Activated naive CD4-positive, alpha-beta T cell treated with Interleukin-2 at 50 U/mL for 16 hours (primary cell): ENCODE results near the gene MRPS6.

Source experiments
- DNase-seq: peaks from one replicate; pipeline ENCODE4 v3.0.0-alpha.2; 2020

Gene MRPS6

DNA sequence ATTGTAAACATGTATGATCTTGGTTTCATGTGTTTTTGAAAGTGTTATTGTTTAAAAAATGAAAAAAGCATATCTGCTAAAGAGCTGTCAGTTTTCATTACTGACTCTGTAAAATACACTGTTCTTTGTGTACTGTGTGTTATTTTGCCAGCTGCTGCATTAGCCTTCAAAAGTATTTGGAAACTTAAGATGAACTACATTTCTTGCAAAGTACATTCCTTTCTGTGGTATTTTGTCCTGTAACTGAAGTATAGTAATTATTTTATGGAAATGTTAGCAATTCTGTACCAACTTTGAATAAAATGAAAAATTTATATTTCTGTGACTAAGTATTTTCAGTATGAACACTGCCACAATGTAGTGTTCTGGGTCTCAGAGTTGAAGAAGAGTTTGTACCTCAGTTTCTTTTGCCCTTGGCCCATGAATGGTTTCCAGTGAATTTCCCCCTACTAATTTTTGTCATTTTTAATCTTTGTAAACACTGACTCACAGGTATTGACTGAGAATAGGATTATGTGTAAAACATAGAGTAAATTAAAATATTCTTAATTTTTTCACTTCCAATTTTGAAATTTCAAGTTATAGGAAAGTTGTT lies 32.7 kb downstream of the MRPS6 start:
- no peak for DNase-seq

DNA sequence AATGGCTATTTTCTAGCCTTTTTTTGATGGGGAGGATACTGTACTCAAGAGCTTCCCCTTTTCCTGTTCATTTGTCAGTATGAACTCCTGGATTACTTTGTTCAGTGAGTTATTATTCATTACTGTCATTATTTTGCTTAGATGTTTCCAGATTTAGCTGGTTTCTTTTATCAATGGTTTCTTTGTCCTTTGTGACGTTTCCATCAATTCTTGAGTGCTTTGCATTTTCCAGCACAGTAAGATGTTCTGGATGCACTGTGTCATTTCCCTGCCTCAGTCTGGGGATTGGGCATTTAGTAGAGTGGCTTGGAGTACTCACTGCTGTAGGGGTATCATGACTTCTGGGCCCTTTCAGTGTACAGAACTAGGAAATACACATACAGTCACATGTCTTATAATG lies 34.2 kb downstream of the MRPS6 start:
- no peak for DNase-seq

DNA sequence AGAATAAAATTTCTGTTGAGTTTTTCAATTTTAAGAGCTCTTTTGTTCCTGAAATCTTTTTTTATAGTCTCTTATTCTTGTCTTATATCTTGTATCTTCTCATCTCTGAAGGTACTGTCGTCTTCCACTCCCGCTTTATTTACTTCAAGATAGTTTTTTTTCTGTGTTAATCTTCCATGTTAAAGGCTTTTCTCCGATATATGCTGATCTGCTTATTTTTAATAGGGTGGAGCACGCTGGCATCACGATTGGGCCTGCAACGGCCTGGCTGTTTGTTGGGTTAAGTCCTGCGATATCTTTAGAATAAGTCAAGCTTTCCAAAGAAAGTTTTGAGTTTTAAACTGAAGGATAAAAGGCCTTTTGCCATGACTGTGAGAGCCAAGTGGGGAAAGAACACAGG lies 35.7 kb downstream of the MRPS6 start:
- DNase-seq, result no peak

DNA sequence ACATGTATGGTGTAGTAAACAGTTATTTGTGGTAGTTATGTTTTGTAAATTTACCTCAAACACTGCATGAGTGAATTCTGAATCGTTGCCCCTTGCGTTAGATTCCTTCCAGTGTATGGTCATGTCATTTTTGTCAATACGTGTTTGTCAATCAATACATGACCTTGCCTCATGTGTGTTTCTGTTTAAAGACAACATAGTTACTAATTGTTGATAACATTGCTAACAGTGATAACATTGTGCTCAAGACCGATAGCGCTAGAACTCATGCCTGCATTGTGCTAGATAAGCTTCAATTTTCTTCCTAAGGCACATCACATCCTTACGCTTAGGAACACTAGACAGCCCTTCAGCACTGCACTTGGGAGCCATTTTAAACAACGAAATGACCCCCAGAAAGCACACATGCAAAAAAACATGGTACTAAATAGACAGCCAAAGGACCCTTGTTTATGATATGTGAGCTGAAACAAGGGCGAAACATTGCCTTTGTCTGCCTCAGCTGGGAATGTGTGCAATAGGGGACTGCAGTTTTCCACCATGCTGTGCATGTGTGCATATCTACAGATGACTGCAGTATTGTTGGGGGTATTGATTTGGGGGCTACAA lies 37.3 kb downstream of the MRPS6 start:
- no peak for DNase-seq

DNA sequence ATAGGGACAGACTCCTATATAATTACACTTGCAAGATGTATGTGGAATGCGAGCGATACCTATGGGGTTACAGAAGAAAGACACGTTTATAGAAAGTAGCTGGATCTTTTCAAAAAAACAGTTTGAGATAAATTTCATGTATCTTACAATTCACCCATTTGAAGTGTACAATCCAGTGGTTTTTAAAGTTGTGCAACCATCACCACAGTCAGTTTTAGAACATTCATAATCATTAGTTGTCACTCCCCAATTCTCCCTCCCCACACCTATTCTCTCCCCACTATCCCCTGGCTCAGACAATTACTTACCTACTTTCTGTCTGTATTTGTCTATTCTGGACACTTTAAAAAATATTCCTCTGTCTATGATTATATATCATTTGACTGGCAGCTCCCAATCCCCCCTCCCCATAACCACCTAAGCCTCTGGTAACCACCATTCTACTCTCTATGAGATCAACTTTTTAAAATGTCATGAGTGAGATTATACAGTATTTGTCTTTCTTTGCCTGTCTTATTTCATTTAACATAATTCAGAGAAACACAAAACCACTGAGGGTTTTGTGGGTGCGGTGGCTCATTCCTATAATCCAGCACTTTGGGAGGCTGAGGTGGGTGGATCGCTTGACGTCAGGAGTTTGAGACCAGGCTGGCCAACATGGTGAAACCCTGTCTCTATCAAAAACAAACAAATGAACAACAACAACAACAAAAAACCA lies 39.1 kb downstream of the MRPS6 start:
- DNase-seq, result no peak

DNA sequence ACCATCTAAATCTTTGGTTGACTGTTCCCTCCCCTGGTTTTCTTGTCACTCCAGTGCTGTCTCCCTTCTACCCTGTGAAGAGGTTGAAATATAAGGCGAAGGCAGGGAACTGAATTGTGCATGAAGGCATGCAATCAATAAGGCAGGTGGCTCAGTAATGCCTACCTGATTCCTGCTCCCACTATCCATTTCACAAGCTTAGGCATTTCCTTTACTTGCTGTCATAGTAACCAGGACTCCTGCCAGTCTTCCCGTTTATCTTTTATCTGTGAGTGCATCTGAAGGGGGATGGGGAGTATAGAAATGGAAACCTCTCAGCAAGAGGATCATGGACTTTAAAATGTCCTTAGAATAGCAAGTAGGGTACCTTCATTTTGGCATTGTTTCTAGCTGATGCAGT lies 40.5 kb downstream of the MRPS6 start:
- no peak for DNase-seq

DNA sequence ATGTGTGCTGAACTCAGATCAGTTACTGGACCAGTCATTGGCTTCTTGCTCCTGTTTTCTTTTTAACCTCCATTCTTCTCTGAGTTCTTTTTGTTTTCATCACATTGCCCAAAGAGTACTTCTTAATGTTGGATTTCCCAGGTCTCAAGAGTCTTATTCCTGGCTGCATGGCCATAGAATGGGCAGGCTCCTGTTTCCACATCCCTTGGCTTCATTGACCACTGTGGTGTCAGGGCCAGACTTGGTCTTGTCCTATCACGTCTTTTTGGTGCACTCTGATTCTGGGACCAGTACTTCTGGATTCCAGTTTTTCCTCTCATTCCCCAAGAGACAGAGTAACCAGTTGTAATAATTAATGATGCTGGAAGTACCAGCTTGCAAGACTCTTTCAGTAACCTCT lies 41.8 kb downstream of the MRPS6 start:
- no peak for DNase-seq

DNA sequence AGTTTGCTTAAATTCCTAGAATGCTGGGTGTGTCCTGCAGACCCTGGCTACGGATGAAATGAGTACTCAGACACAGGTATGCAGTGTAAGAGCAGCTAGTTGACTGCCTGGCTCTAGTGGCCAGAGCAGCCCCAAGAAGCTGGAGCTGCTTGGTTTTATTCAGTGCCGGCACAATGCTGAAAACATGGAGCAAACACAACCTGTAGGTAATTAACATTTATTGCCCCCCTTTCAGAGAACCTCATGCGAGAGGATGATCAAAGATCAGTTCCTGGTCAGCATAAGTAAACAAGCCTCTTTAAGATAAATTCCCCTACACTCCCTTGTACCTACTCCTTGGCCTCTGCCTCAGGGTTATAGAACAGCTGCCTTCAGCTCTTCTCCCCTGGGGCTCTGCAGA lies 43.2 kb downstream of the MRPS6 start:
- no peak for DNase-seq

DNA sequence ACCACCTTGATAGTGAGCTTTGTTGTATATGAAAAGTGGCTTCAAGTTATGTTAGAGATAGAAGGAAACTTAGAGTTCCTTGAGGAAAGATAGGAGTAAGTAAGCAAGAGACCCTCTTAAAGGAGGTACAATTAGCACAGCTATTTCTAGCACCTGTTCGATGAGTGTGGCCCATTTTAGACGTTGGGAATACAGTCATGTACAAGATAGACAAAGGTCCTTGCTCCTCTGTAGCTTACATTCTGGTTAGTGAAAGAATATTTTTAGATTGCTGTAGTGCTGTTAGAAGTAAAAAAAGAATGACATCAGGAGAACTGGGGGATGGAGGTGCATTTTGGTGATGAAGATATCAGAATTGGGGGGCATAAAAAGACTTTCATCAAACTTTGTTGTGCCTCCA lies 47.5 kb downstream of the MRPS6 start:
- no peak for DNase-seq

DNA sequence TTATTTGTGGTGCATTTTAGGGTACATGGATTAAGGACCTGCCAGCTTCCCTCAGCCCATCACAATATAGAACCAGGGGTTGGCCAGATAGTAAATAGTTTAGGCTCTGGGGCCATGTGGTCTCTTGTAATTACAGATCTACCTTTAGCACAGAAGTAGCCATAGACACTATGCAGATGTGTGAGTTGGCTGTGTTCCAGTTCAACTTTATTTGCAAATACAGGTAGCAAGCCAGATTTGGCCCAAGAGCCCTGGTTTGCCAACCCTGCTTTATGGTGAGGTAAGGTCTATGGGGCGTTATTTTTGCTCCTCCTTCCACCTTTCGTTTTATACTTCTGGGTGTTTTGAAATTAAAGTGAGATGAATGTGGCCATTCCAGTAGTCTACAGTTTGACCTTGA lies 48.7 kb downstream of the MRPS6 start:
- DNase-seq, result no peak

DNA sequence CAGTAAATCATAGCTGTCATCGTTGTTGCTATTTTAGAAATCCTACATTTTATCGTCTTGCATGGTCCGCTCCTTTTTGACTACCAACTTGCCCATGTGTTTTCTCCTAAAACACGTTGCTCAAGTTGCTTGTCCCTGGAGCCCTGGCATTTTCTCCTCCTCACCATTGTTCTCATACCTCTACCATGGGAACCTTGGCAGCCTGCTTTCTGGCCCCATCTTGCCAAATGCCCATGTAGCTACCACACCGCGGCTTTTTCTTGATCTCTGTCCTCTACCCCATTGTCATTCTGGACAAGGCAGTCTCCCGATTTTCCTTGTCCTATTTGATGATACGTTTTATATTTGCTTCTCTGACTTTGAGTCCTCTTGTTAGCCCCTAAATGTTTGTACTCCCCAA lies 50.2 kb downstream of the MRPS6 start:
- no peak for DNase-seq

DNA sequence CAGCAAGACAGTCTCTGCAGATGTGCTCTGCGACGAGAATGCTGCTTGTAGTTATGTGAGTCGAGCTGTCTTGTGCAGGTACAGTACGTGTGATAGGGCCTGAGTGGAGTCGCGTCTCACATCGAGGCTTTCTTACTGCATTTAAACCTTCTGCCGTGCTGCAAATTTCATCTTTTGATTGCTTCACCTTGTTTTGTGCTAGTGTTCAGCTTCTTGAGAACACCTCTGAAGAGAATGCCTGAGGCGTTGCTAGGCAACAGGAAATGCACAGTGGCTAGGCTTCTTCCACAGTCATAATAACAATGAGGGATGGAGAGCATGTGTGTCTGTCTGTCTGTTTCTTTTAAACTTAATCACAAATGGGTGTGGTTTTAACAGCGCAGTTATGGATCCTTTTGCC lies 52.9 kb downstream of the MRPS6 start:
- DNase-seq, result no peak

DNA sequence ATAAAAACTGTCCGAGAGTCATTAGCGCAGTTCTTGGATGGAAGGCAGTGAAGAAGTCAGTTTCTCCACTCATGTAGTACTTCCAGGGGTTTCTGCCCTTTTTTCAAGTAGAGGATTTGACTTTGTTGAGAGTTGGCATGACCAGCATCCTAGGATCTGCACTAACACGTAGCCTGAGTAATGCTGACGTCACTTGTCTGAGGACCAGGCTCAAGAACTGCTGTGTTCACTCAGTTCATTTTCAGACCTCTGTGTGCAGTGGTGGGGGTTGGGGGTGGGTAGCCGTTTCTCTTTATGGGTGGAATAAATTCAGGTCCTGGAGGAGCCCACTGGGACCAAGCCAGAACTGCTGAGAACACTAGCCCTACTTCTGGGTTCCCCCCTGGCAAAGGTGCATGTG lies 53.3 kb downstream of the MRPS6 start:
- no peak for DNase-seq

DNA sequence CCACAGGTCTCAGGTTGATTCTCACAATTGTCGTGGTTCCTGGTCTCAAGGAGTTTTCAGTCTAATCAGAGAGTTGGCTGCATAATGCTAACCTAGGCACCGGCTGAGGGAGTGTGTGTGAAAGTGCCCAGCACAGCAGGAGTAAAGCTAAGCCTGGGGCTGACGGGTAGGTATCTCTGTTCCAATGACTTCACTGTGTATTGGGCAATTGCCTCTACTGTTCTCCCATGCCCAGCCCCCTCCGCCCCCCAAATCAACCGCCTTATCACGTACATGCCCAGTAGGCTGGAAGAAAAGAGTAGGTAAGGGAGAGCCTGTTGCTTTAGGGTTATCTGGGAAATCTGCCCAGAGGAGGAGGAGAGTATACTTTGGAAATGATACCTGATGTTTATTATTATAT lies 54.7 kb downstream of the MRPS6 start:
- DNase-seq, result no peak

DNA sequence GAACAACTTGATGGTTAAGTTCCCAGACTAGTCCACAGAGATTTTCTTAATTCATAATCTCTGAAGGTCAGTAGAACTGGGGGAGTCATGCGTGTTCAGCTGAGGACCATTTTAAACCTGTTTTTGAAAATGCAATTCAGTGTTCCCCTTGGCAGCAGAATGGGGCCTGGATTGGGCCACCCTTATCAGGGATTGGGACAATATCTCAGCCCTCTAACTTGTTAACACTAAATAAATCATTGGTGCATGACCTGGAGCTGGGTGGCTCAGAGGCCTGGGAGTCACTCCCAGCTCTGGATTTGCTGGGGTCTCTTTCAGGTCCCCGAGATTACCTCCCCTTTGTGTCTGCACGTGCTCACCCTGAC lies 55.3 kb downstream of the MRPS6 start:
- no peak for DNase-seq

DNA sequence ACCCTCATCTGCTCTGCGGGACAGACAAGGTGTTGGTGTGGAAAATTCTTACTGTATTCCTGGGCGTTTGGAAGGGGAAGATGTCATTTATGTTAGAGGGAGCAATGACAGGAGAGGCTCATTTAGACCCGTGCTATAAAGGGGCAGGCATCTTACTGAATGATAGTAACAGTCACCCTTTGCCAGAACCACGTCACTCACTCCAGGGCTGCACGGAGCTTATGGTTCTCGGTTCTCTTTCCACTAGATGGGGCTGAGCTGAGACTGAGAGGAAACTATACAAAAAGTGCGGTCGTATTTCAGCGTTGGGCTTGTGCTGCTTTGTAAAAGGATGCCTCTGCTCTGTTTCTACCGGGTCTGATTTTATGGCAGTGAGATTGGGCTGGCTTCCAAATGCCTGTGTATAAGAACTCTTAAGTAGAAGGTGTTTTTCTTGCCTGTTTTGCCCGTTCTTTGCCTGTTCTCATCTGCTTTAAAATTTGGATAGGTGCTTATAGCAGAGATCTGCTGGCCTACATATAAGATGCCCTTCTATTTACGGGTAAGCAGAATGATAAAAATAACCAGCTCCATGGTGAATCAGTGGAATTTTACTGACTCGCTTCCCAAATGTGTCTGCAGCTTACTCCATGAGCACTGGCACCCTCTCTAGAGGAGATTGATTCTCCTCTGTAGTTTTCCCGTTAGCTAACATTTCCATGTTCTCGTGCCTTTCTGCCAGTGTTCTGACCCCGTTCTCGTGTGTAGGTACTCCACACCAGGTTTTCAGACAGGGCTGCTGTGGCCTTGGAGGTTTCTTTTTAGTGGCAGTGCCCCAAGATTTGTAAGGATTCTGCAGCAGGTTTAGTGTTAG lies 55.9 kb downstream of the MRPS6 start:
- peak; percentile 64 for DNase-seq

DNA sequence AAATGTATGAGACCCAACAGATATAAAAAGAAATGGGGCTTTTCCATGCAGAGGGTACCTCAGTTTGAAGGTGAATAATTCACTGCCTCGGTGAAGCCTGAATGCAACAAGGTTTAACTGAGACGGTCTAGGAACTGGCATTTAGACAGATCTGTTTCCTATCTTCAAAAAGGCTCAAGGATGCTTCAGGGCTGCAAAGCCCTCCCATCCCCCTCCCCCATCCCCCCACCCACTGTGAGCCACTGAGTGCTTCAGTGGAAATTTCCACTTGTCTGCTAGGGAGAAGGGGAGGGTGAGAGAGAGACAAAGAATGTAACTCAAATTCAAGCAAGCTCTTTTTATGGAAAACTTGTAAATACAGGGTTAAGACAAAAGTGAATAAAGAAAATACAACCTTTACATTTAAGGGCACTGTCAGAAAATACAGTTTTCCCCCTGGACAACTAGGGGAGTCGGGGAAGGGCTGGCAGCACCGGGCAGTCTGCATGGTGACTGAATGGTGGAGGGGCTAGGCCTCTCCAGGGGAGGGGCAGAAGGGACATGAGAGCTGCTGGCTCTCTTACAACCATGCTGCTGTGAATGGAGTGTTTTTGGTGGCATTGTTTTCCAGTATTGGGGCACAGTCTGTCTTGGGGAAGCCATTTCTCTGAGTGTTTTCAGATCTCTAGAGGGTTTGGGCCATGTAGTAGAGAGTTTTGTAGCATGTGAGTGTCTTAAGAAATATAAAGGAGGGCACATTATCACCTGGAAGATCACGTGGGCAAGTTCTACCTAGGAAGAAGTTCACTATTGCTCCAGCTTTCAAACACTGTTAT lies 56.7 kb downstream of the MRPS6 start:
- DNase-seq, result no peak

DNA sequence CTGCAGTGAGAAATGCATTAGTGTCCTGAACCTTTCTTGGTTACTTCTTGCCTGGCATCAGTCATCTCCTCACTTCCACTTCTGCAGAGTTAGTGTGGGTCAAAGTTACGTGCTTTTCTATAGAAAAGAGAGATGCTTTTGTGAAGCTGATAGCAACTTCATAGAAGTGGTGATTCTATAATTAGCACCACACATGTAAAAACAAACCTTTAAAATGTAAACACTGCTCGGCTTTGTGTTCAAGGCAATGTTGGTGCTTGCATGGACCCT lies 57.3 kb downstream of the MRPS6 start:
- no peak for DNase-seq

DNA sequence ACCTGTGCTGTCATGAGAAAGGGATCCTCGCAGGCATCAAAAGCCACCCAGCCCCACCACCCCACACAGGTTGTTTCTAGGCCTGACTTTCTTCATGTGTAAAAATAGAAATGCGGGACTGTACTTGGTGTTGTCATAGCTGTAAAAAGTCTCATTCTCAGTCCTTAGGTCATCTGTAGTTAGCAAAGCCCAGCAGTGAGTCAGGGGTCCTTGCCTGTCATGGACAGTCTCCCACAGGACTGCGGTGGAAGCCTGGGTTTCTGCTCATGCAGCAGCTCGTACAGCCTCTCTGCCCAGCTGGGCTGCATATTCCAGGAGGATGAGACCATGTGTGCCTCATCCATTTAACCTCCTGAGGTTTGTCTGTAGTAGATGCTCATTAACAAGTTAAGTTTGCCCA lies 58.2 kb downstream of the MRPS6 start:
- no peak for DNase-seq

DNA sequence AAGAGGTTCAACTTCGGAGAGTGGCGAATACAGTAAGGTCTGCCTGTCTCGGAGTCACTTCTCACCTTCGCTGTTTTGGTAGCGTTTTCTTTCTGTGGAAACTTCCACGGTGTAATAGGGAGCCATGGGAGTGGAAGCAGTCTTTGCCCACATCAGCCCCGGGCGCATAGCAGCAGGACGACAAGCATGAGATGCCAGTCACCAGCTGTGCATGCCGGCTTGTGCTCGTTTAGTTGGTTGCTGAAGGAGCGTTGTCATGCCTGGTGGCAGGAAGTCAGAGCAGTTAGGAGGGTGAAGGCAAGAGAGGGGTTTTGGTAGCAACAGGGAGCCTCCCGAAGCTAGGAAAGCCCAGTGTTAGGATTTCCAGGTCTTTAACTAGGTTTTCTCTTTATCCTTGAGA lies 58.8 kb downstream of the MRPS6 start:
- DNase-seq, result no peak

DNA sequence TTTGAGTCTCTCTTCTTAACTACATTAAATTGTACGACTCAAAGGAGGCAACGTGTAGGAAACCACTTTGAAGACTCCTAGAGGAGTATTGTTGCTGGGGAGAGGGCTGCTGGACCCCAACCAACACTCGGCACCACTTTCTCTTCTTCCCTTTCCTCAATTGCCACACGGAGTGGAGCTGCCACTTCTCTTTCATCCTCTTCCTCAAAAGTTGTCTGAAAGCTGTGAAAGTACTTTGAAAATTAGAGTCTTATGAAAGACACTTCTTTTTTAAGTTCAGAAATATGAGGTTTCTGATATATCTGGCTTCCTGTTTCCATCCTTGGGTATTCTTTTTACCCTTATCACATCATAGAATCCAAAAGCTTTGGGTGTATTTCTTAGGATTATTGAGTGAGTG lies 59.5 kb downstream of the MRPS6 start:
- DNase-seq, result no peak

DNA sequence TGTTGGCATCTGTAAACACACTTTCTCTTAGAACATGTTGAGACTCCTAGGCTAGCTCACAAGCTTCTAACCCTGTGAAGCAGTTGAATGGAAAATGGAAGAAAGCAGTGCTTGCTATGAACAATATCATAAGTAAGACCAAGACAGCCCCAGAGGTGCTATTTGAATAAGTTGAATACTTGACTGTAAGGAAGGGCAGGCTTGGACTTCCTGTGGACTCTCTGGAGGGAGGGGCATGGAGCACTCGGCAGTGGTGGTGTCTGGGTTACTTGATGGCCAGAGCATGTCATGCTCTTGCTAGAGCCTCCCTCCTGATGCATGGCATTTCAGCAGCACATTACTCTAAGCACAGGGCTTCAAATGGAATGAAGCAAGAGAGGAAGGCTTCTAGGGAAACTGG lies 60.0 kb downstream of the MRPS6 start:
- DNase-seq, result no peak

DNA sequence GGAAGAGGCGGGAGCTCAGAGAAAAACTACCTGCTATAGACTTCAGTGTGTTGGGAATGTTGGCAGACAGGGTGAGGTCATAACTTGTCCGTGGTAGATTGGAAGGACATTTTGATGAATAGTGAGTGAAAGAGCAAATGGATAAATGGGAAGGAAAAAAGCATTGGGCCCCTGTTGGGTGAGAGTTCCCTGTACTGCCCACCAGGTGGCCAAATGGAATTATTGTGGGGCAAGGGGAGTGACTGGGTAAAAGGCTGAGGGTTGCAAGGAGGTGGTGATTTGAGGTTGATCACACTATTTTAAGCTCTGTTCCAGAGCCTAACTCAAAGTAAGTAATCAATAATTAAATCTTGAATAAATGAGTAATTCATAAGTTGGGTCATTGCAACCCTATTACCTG lies 60.4 kb downstream of the MRPS6 start:
- DNase-seq, result no peak
